Hepatocyte (in vitro differentiated cells): ENCODE data around the gene LLGL1.

ENCODE experiments used
- EZH2 ChIP-seq: fragments of 200-600 bp; sonication (generic); IDR thresholded peaks from 2 replicates; pipeline ENCODE4 v1.6.1; 2016; ENCODE audit warnings: antibody characterized with exemption, mild to moderate bottlenecking, borderline replicate concordance
- EZH2phosphoT487 ChIP-seq: fragments of 200-600 bp; sonication (generic); IDR thresholded peaks from one replicate; pipeline ENCODE4 v1.6.1; 2018; ENCODE audit warnings: antibody characterized with exemption, mild to moderate bottlenecking, low read depth, moderate library complexity; ENCODE audit not compliant: unreplicated experiment, severe bottlenecking
- TF ChIP-seq, protein P1 (sequence below): fragments of 200-600 bp; sonication (generic); IDR thresholded peaks from 2 replicates; pipeline ENCODE4 v1.5.1; 2016; ENCODE audit warnings: antibody characterized with exemption, mild to moderate bottlenecking; ENCODE audit not compliant: poor library complexity

DNA sequence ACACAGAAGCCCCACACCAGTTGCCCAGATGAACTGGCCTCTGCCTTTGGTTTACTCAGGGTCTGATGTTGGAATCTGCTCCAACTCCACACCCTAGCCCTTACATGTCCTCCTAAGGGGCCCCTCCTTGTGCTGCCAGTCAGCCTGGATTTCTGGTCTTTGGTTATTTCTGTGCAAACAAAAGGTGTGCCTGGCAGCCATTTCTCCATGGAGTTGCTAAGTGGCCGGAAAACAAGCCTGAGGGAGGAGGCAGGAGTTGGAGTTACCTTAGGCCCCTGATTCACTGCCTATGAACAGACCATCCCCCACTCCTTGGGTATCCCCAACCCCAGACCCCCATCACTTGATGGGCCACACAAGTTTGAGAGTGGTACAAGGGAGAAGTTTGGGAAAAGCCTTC lies 46.2 kb upstream of the LLGL1 start:
- TF ChIP-seq, protein P1, sequence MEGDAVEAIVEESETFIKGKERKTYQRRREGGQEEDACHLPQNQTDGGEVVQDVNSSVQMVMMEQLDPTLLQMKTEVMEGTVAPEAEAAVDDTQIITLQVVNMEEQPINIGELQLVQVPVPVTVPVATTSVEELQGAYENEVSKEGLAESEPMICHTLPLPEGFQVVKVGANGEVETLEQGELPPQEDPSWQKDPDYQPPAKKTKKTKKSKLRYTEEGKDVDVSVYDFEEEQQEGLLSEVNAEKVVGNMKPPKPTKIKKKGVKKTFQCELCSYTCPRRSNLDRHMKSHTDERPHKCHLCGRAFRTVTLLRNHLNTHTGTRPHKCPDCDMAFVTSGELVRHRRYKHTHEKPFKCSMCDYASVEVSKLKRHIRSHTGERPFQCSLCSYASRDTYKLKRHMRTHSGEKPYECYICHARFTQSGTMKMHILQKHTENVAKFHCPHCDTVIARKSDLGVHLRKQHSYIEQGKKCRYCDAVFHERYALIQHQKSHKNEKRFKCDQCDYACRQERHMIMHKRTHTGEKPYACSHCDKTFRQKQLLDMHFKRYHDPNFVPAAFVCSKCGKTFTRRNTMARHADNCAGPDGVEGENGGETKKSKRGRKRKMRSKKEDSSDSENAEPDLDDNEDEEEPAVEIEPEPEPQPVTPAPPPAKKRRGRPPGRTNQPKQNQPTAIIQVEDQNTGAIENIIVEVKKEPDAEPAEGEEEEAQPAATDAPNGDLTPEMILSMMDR, result no peak
- no peak for TF ChIP-seq EZH2
- no peak for TF ChIP-seq EZH2phosphoT487
